ENCODE results near the gene SMAGP.
A peak's percentile ranks its signal among the peaks of the same experiment; 100 is the strongest.
"Not testable (repeated sequence)": the region's sequence is repeated elsewhere in the genome, so short reads cannot be mapped to it uniquely, and the experiment has no call there.

SMAGP gene

GRCh38 chr12:51246254-51246853 lies 23.9 kb downstream of the SMAGP start:
- no peaks in the 10 kb centered on the region for H3K27me3 Mint-ChIP-seq
- ATAC-seq (replicated peaks) (peak; percentile 69 to 76), DNase-seq (no peak)
- no peaks in the 10 kb centered on the region for H3K9me3 Mint-ChIP-seq
- H3K27ac Mint-ChIP-seq = peak overlapping the region; percentile 78
- H3K4me3 Mint-ChIP-seq = peak overlapping the region; percentile 21 to 25
- peaks cover 35 to 56% of the 10 kb centered on the region in 2 donors for H3K4me1 Mint-ChIP-seq
- H3K36me3 Mint-ChIP-seq = peaks cover 39 to 56% of the 10 kb centered on the region in 2 donors

GRCh38 chr12:51245476-51246253 lies 24.6 kb downstream of the SMAGP start:
- ATAC-seq (replicated peaks) (no peak), DNase-seq (no peak)
- H3K9me3 Mint-ChIP-seq = no peaks in the 10 kb centered on the region
- peak overlapping the region in 1 of 2 donors; percentile 20 for H3K4me3 Mint-ChIP-seq
- H3K4me1 Mint-ChIP-seq = peaks cover 39 to 60% of the 10 kb centered on the region in 2 donors
- peaks cover 39 to 56% of the 10 kb centered on the region in 2 donors for H3K36me3 Mint-ChIP-seq
- H3K27ac Mint-ChIP-seq = peak overlapping the region; percentile 78
- H3K27me3 Mint-ChIP-seq = no peaks in the 10 kb centered on the region

- peak overlapping the region; percentile 65 for H3K27ac Mint-ChIP-seq
- H3K9me3 Mint-ChIP-seq = no peaks in the 10 kb centered on the region
- ATAC-seq (replicated peaks) = no peak
- no peaks in the 10 kb centered on the region for H3K27me3 Mint-ChIP-seq
- no peak for DNase-seq
- peaks cover 47 to 72% of the 10 kb centered on the region in 2 donors for H3K4me1 Mint-ChIP-seq
- no peak overlapping the region for H3K4me3 Mint-ChIP-seq
- H3K36me3 Mint-ChIP-seq = peaks cover 48 to 61% of the 10 kb centered on the region in 2 donors
Measured at GRCh38 chr12:51244269-51244668, 25.9 kb downstream of the SMAGP start.

- Mint-ChIP-seq H3K9me3 (no peaks in the 10 kb centered on the region), H3K4me1 (peaks cover 49 to 70% of the 10 kb centered on the region in 2 donors), H3K4me3 (no peak overlapping the region), H3K36me3 (peaks cover 44 to 59% of the 10 kb centered on the region in 2 donors), H3K27ac (peak overlapping the region; percentile 73), H3K27me3 (no peaks in the 10 kb centered on the region)
- DNase-seq (no peak), ATAC-seq (replicated peaks) (no peak)
Measured at GRCh38 chr12:51242876-51243275, 27.3 kb downstream of the SMAGP start.

- ATAC-seq (replicated peaks) (no peak), DNase-seq (no peak)
- Mint-ChIP-seq H3K27ac (peak overlapping the region; percentile 75), H3K4me1 (peaks cover 42 to 65% of the 10 kb centered on the region in 2 donors), H3K4me3 (no peak overlapping the region), H3K36me3 (peaks cover 43 to 52% of the 10 kb centered on the region in 2 donors), H3K27me3 (no peaks in the 10 kb centered on the region), H3K9me3 (no peaks in the 10 kb centered on the region)
Measured at GRCh38 chr12:51242120-51242519, 28.1 kb downstream of the SMAGP start.

- ATAC-seq (replicated peaks) (no peak), DNase-seq (no peak)
- Mint-ChIP-seq H3K27me3 (no peaks in the 10 kb centered on the region), H3K9me3 (no peaks in the 10 kb centered on the region), H3K27ac (peak overlapping the region; percentile 20), H3K36me3 (peaks cover 39 to 45% of the 10 kb centered on the region in 2 donors), H3K4me3 (no peak overlapping the region), H3K4me1 (peaks cover 35 to 54% of the 10 kb centered on the region in 2 donors)
Measured at GRCh38 chr12:51240971-51241370, 29.2 kb downstream of the SMAGP start.

- Mint-ChIP-seq H3K9me3 (no peaks in the 10 kb centered on the region), H3K27me3 (no peaks in the 10 kb centered on the region), H3K4me3 (peak within 1 kb of the TSS; percentile 95 to 99), H3K36me3 (peaks cover 25 to 32% of the 10 kb centered on the region in 2 donors), H3K27ac (peak within 1 kb of the TSS; percentile 100), H3K4me1 (peaks cover 28 to 37% of the 10 kb centered on the region in 2 donors)
- ATAC-seq (replicated peaks) = peak; percentile 93 to 94
- DNase-seq = peak; percentile 91
Measured at GRCh38 chr12:51238510-51239334, 31.5 kb downstream of the SMAGP start, which contains the start of gene DAZAP2. Gene DAZAP2, plus strand, starts transcription at chr12:51238826. Its CDS starts 82 bp downstream, at chr12:51238908.

- Mint-ChIP-seq H3K9me3 (no peaks in the 10 kb centered on the region), H3K36me3 (peaks cover 24 to 30% of the 10 kb centered on the region in 2 donors), H3K4me1 (peaks cover 26 to 35% of the 10 kb centered on the region in 2 donors), H3K27me3 (no peaks in the 10 kb centered on the region), H3K27ac (peak overlapping the region; percentile 100), H3K4me3 (peak overlapping the region; percentile 95 to 99)
- peak; percentile 3 for DNase-seq
- peak in 1 of 2 donors; percentile 3 for ATAC-seq (replicated peaks)
Measured at GRCh38 chr12:51238037-51238509, 32.1 kb downstream of the SMAGP start.

- DNase-seq (no peak), ATAC-seq (replicated peaks) (no peak)
- no peaks in the 10 kb centered on the region for H3K9me3 Mint-ChIP-seq
- no peak overlapping the region for H3K4me3 Mint-ChIP-seq
- peaks cover 5 to 7% of the 10 kb centered on the region in 2 donors for H3K36me3 Mint-ChIP-seq
- peaks cover 5 to 9% of the 10 kb centered on the region in 2 donors for H3K4me1 Mint-ChIP-seq
- no peak overlapping the region for H3K27ac Mint-ChIP-seq
- H3K27me3 Mint-ChIP-seq = no peaks in the 10 kb centered on the region
Measured at GRCh38 chr12:51234530-51234929, 35.7 kb downstream of the SMAGP start.

GRCh38 chr12:51232642-51233041 lies 37.6 kb downstream of the SMAGP start:
- no peak for ATAC-seq (replicated peaks)
- no peaks in the 10 kb centered on the region for H3K36me3 Mint-ChIP-seq
- no peak for DNase-seq
- no peaks in the 10 kb centered on the region for H3K9me3 Mint-ChIP-seq
- H3K27ac Mint-ChIP-seq = no peak overlapping the region
- no peaks in the 10 kb centered on the region for H3K27me3 Mint-ChIP-seq
- no peak overlapping the region for H3K4me3 Mint-ChIP-seq
- peaks cover 0 to under 1% of the 10 kb centered on the region in 2 donors for H3K4me1 Mint-ChIP-seq

GRCh38 chr12:51229116-51229809 lies 41.0 kb downstream of the SMAGP start:
- DNase-seq = no peak
- Mint-ChIP-seq H3K9me3 (no peaks in the 10 kb centered on the region), H3K4me3 (no peak overlapping the region), H3K27me3 (no peaks in the 10 kb centered on the region), H3K27ac (no peak overlapping the region), H3K36me3 (peaks cover 0 to 4% of the 10 kb centered on the region in 2 donors), H3K4me1 (no peaks in the 10 kb centered on the region)
- ATAC-seq (replicated peaks) = no peak

- Mint-ChIP-seq H3K27me3 (no peaks in the 10 kb centered on the region), H3K9me3 (no peaks in the 10 kb centered on the region), H3K4me3 (no peak overlapping the region), H3K4me1 (no peaks in the 10 kb centered on the region), H3K27ac (no peak overlapping the region), H3K36me3 (peaks cover 0 to 4% of the 10 kb centered on the region in 2 donors)
- DNase-seq = no peak
- no peak for ATAC-seq (replicated peaks)
Measured at GRCh38 chr12:51227962-51228361, 42.3 kb downstream of the SMAGP start.

GRCh38 chr12:51227112-51227511 lies 43.1 kb downstream of the SMAGP start:
- H3K27ac Mint-ChIP-seq; H3K27me3 Mint-ChIP-seq; H3K4me3 Mint-ChIP-seq; ATAC-seq (replicated peaks); H3K36me3 Mint-ChIP-seq; H3K9me3 Mint-ChIP-seq; DNase-seq; H3K4me1 Mint-ChIP-seq: not testable (repeated sequence)

Data from stimulated activated naive B cell treated with anti-CD40 and anti-IgM and Interleukin-4, amounts not matched to agents 10 μg/mL and 1 μg/mL and 100 μg/mL, for 72 hours (primary cell).